ENCODE measurements around the gene TBC1D9B.

TBC1D9B gene

DNA sequence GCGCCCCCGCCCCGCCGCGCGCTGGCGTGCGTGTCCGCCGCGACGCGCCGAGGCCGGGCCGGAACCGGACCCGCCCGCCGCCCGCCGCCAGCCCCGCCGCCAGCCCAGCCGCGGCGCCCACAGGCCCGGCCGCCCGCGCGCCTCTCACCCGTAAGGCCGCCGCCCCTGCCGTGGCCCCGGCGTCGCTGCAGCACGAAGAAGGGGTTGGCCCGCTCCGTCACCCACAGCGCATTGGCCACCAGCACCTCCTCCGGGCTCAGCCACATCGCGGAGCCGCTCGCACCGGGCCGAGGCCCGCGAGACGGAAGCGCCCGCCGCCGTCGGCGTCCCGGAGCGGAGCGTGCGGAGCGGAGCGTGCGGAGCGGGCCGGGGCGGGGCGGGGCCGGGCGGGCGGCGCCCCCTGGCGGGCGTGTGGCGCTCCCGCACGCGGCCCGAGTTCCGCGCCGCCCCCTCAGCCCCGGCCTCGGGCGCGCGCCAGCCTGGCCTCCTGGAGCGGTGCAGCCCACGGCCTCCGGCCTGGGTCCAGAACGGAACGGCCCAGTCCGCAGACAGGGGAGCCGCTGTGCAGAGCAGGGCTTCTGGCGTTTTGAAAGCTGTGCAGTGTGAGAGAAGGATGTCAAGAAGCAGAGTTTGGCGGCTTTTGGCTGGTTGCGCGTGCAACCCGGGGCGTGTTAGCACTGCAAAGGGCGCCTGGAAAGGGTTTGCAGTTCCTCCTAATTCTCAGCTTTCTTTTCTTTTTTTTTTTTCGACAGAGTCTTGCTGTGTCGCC is at the start of gene TBC1D9B:
TSS of gene TBC1D9B (minus strand) at position 342 of the 769 bp plus-strand sequence. CDS start at position 266, 76 bp downstream.
- Histone ChIP-seq H3K4me1 (ENCODE audit: control insufficient read depth, insufficient read depth, low read length) (peaks cover 2% of the 10 kb centered on the region), H3K9me3 (ENCODE audit: control insufficient read depth, insufficient read depth, low read length) (no peaks in the 10 kb centered on the region), H3K36me3 (ENCODE audit: control insufficient read depth, insufficient read depth, low read length) (peaks cover 3% of the 10 kb centered on the region), H3K27me3 (ENCODE audit: control insufficient read depth, insufficient read depth, low read length) (no peaks in the 10 kb centered on the region), H3K4me3 (ENCODE audit: low read depth, low read length) (peak within 1 kb of the TSS; percentile 44), H3K9ac (ENCODE audit: low read depth, low read length) (no peak within 1 kb of the TSS)

GRCh38 chr5:179955630-179956029 is 47.9 kb upstream of the TBC1D9B start:
- Histone ChIP-seq H3K9ac (ENCODE audit: low read depth, low read length) (no peak overlapping the region), H3K9me3 (ENCODE audit: control insufficient read depth, insufficient read depth, low read length) (no peaks in the 10 kb centered on the region), H3K27me3 (ENCODE audit: control insufficient read depth, insufficient read depth, low read length) (no peaks in the 10 kb centered on the region), H3K4me3 (ENCODE audit: low read depth, low read length) (no peak overlapping the region), H3K4me1 (ENCODE audit: control insufficient read depth, insufficient read depth, low read length) (no peaks in the 10 kb centered on the region), H3K36me3 (ENCODE audit: control insufficient read depth, insufficient read depth, low read length) (no peaks in the 10 kb centered on the region)

GRCh38 chr5:179955062-179955461 is 47.4 kb upstream of the TBC1D9B start:
- H3K4me1 ChIP-seq (ENCODE audit: control insufficient read depth, insufficient read depth, low read length), result no peaks in the 10 kb centered on the region
- no peak overlapping the region for H3K9ac ChIP-seq (ENCODE audit: low read depth, low read length)
- H3K36me3 ChIP-seq (ENCODE audit: control insufficient read depth, insufficient read depth, low read length), result no peaks in the 10 kb centered on the region
- H3K27me3 ChIP-seq (ENCODE audit: control insufficient read depth, insufficient read depth, low read length), result no peaks in the 10 kb centered on the region
- no peaks in the 10 kb centered on the region for H3K9me3 ChIP-seq (ENCODE audit: control insufficient read depth, insufficient read depth, low read length)
- H3K4me3 ChIP-seq (ENCODE audit: low read depth, low read length), result no peak overlapping the region

GRCh38 chr5:179954434-179954833 is 46.7 kb upstream of the TBC1D9B start:
- Histone ChIP-seq H3K4me1 (ENCODE audit: control insufficient read depth, insufficient read depth, low read length) (no peaks in the 10 kb centered on the region), H3K27me3 (ENCODE audit: control insufficient read depth, insufficient read depth, low read length) (no peaks in the 10 kb centered on the region), H3K36me3 (ENCODE audit: control insufficient read depth, insufficient read depth, low read length) (no peaks in the 10 kb centered on the region), H3K9ac (ENCODE audit: low read depth, low read length) (no peak overlapping the region), H3K4me3 (ENCODE audit: low read depth, low read length) (no peak overlapping the region), H3K9me3 (ENCODE audit: control insufficient read depth, insufficient read depth, low read length) (no peaks in the 10 kb centered on the region)

DNA sequence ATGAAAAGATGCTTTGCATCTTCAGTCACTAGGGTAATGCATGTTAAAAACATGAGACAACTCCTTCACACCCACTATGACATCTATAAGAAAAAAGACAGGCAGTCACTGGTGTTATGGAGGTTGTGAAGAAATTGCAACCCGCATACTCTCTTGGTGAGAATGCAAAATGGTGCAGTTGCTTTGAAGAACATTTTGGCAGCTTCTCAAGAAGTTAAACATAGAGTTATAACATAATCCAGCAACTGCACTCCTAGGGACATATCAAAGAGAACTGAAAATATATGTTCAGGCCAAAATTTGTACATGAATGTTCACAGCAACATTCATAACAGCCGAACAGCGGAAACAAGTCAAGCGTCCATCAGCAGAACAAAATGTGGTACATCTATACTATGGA is 46.3 kb upstream of the TBC1D9B start:
- Histone ChIP-seq H3K27me3 (ENCODE audit: control insufficient read depth, insufficient read depth, low read length) (no peaks in the 10 kb centered on the region), H3K9me3 (ENCODE audit: control insufficient read depth, insufficient read depth, low read length) (no peaks in the 10 kb centered on the region), H3K36me3 (ENCODE audit: control insufficient read depth, insufficient read depth, low read length) (no peaks in the 10 kb centered on the region), H3K4me3 (ENCODE audit: low read depth, low read length) (no peak overlapping the region), H3K9ac (ENCODE audit: low read depth, low read length) (no peak overlapping the region), H3K4me1 (ENCODE audit: control insufficient read depth, insufficient read depth, low read length) (no peaks in the 10 kb centered on the region)

DNA sequence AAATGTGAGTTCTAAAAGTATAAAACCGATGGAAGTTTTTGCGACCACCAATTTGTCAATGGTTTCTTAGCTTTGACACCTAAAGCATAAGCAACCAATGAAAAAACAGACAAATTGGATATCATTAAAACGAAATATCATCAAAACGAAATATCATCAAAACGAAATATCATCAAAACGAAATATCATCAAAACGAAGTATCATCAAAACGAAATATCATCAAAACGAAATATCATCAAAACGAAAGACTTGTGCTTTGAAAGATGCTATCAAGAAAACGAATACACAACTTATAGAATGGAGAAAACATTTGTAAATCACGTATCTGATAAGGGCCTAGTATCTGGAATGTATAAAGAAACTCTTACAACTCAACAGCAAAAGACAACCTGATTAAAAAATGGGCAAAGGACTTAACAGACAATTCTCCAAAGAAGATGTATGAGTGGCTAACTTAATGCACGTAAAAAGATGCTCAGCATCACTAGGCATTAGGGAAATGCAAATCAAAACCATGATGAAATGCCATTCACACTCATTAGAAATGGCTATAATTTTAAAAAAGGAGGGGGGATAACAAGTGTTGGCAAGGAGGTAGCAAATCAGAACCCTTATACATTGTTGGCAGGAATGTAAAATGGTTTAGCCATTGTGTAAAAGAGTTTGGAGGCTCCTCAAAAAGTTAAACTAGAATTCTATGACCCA is 29.4 kb upstream of the TBC1D9B start:
- no peaks in the 10 kb centered on the region for H3K4me1 ChIP-seq (ENCODE audit: control insufficient read depth, insufficient read depth, low read length)
- H3K9ac ChIP-seq (ENCODE audit: low read depth, low read length), result no peak overlapping the region
- no peaks in the 10 kb centered on the region for H3K9me3 ChIP-seq (ENCODE audit: control insufficient read depth, insufficient read depth, low read length)
- H3K4me3 ChIP-seq (ENCODE audit: low read depth, low read length), result no peak overlapping the region
- no peaks in the 10 kb centered on the region for H3K36me3 ChIP-seq (ENCODE audit: control insufficient read depth, insufficient read depth, low read length)
- H3K27me3 ChIP-seq (ENCODE audit: control insufficient read depth, insufficient read depth, low read length), result no peaks in the 10 kb centered on the region

DNA sequence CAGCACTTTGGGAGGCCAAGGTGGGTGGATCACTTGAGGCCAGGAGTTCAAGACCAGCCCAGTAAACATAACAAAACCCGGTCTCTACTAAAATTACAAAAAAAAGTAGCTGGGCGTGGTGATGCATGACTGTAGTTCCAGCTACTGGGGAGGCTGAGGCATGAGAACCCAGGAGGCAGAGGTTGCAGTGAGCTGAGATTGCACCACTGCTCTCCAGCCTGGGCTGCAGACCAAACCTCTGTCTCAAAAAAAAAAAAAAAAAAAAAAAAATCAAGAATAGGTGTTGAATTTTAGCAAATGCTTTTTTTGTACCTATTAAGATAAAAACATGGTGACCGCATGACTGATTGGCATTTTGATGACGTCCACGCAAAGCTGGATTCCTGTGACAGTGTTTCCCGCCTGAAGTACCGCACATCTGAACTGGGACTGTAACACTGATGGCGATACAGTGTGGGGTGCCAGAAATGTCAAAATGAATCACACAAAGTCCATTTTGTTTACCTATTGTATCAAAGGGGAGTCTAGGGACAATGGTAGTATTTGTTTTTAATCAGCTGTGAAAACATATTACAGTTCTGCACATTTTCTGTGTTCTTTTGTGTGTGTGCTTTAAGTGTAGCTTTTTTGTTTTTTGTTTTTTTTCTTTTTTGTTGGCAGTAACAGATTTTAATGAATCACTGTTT is 23.2 kb upstream of the TBC1D9B start:
- Histone ChIP-seq H3K4me1 (ENCODE audit: control insufficient read depth, insufficient read depth, low read length) (no peaks in the 10 kb centered on the region), H3K4me3 (ENCODE audit: low read depth, low read length) (no peak overlapping the region), H3K36me3 (ENCODE audit: control insufficient read depth, insufficient read depth, low read length) (no peaks in the 10 kb centered on the region), H3K27me3 (ENCODE audit: control insufficient read depth, insufficient read depth, low read length) (no peaks in the 10 kb centered on the region), H3K9ac (ENCODE audit: low read depth, low read length) (no peak overlapping the region), H3K9me3 (ENCODE audit: control insufficient read depth, insufficient read depth, low read length) (no peaks in the 10 kb centered on the region)

DNA sequence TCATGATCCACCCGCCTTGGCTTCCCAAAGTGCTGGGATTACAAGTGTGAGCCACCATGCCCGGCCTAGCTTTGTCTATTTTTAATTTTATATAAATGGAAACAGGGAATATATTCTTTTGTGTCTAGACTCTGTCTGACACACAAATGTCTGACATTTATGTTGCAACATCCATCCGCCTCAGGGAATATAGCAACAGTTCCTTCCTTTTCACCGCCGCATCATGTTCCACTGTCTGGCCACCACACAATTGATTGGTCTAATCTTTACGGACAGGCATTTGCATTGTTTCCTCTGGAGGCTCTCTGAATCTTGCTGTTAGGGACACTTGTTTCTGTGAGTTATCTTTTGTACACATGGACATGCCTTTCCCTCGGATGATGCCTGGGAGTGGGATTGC is 20.1 kb upstream of the TBC1D9B start:
- Histone ChIP-seq H3K9ac (ENCODE audit: low read depth, low read length) (no peak overlapping the region), H3K4me3 (ENCODE audit: low read depth, low read length) (no peak overlapping the region), H3K9me3 (ENCODE audit: control insufficient read depth, insufficient read depth, low read length) (no peaks in the 10 kb centered on the region), H3K27me3 (ENCODE audit: control insufficient read depth, insufficient read depth, low read length) (no peaks in the 10 kb centered on the region), H3K4me1 (ENCODE audit: control insufficient read depth, insufficient read depth, low read length) (no peaks in the 10 kb centered on the region), H3K36me3 (ENCODE audit: control insufficient read depth, insufficient read depth, low read length) (no peaks in the 10 kb centered on the region)

- Histone ChIP-seq H3K9me3 (ENCODE audit: control insufficient read depth, insufficient read depth, low read length) (no peaks in the 10 kb centered on the region), H3K27me3 (ENCODE audit: control insufficient read depth, insufficient read depth, low read length) (no peaks in the 10 kb centered on the region), H3K36me3 (ENCODE audit: control insufficient read depth, insufficient read depth, low read length) (no peaks in the 10 kb centered on the region), H3K4me1 (ENCODE audit: control insufficient read depth, insufficient read depth, low read length) (no peaks in the 10 kb centered on the region), H3K4me3 (ENCODE audit: low read depth, low read length) (no peak overlapping the region), H3K9ac (ENCODE audit: low read depth, low read length) (no peak overlapping the region)
Measured at GRCh38 chr5:179926657-179927056, 19.0 kb upstream of the TBC1D9B start.

- Histone ChIP-seq H3K36me3 (ENCODE audit: control insufficient read depth, insufficient read depth, low read length) (no peaks in the 10 kb centered on the region), H3K9me3 (ENCODE audit: control insufficient read depth, insufficient read depth, low read length) (no peaks in the 10 kb centered on the region), H3K9ac (ENCODE audit: low read depth, low read length) (no peak overlapping the region), H3K4me3 (ENCODE audit: low read depth, low read length) (no peak overlapping the region), H3K27me3 (ENCODE audit: control insufficient read depth, insufficient read depth, low read length) (no peaks in the 10 kb centered on the region), H3K4me1 (ENCODE audit: control insufficient read depth, insufficient read depth, low read length) (no peaks in the 10 kb centered on the region)
Measured at GRCh38 chr5:179923436-179923835, 15.7 kb upstream of the TBC1D9B start.

- Histone ChIP-seq H3K27me3 (ENCODE audit: control insufficient read depth, insufficient read depth, low read length) (no peaks in the 10 kb centered on the region), H3K9me3 (ENCODE audit: control insufficient read depth, insufficient read depth, low read length) (no peaks in the 10 kb centered on the region), H3K9ac (ENCODE audit: low read depth, low read length) (no peak overlapping the region), H3K4me1 (ENCODE audit: control insufficient read depth, insufficient read depth, low read length) (no peaks in the 10 kb centered on the region), H3K36me3 (ENCODE audit: control insufficient read depth, insufficient read depth, low read length) (no peaks in the 10 kb centered on the region), H3K4me3 (ENCODE audit: low read depth, low read length) (no peak overlapping the region)
Measured at GRCh38 chr5:179920175-179920574, 12.5 kb upstream of the TBC1D9B start.
